HFF-Myc (cell line): Measurements from ENCODE around the gene PRXL2B.

Experiments used
- DNase-seq: peaks from one replicate; pipeline ENCODE4 v3.0.0-alpha.2; 2011; ENCODE audit warnings: low read depth; ENCODE audit errors: extremely low read depth
- H3K4me3 ChIP-seq: replicated peaks from 2 replicates; pipeline ENCODE4 v1.5.1; 2011; ENCODE audit warnings: low read depth, mild to moderate bottlenecking, control low read depth, low read length
- CTCF ChIP-seq: IDR thresholded peaks from 2 replicates; pipeline ENCODE4 v1.5.1; 2012; ENCODE audit warnings: mild to moderate bottlenecking, low read depth, low read length, control low read depth; ENCODE audit errors: missing control alignments

PRXL2B gene

GRCh38 chr1:2639607-2640521, 53.3 kb downstream of the PRXL2B start:
- no peak for DNase-seq
- no peak overlapping the region for H3K4me3 ChIP-seq
- no peak for TF ChIP-seq CTCF

- no peak for DNase-seq
- H3K4me3 ChIP-seq: no peak overlapping the region
These were observed 54.0 kb downstream of the PRXL2B start for GRCh38 chr1:2640626-2641025.

More at GRCh38 chr1:2640626-2641025, 54.0 kb downstream of the PRXL2B start:
- TF ChIP-seq CTCF: no peak
